ENCODE results near the gene CLIC4. TPM values are rescaled to one million over a fixed set of nuclear protein-coding genes. Genes with fewer than 3 reads are reported as not detected.

CLIC4 gene
- total RNA-seq, 1 experiment from 2014 or later, result 230 TPM

DNA sequence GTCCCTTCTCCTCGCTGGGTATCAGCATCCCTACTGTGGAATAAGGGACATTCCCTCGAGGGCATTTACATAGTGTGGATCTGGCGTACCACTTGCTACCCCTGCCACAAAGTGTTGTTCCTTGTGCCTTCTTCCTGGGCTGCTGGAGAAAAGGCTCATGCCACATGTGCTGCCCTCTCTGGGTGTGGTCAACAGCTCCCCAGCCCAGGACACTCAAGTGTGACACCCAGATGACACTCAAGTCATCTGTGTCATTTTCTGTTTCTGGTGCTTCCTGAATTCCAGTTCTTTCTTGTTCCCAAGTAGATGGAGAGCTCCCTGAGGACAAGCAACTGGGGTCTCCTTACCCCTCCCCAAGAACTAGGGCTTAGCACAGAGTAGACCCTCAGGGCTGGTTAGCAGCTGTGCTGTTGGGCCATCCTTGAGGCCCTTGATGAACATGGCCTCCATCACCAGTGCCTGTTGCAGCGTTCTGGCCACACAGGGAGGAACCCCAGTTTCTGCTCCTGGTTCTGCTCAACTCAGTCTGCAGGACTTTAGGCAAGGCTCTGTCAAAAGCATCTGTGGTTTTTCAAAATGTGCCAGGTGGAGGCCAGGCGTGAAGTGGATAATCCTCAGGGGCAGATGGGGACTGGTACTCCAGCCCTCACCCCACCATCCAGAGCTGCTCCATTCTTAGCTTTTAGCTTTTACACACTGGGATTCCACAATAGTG is 49.0 kb upstream of the CLIC4 start:
- no peak overlapping the region for H3K14ac ChIP-seq (ENCODE audit: insufficient read depth, low read length)
- Mint-ChIP-seq H3K27me3 (ENCODE audit: low read depth) (peaks cover 2% of the 10 kb centered on the region), H3K4me1 (peaks cover 18 to 21% of the 10 kb centered on the region in 2 experiments), H3K27ac (0 out of 7 replicates have a peak overlapping the region, but pooled peaks of 1 of the 3 experiments have one; percentile 25), H3K36me3 (ENCODE audit: insufficient read depth in 1 of 3, low read depth in 3 of 3) (peaks cover 3 to 8% (median 5%) of the 10 kb centered on the region in 3 experiments; a peak in 4 of 7 replicates), H3K4me3 (no peak overlapping the region), H3K9me3 (peaks cover 2 to 6% of the 10 kb centered on the region in 2 experiments; a peak in 4 of 5 replicates)
- no peaks in the 10 kb centered on the region for H3K79me2 ChIP-seq (ENCODE audit: insufficient read depth, low read length)
- H3K4ac ChIP-seq (ENCODE audit: low read depth, low read length), result no peak overlapping the region
- H4K5ac ChIP-seq (ENCODE audit: insufficient read length, low read depth, low read length), result no peak overlapping the region
- H3K4me2 ChIP-seq (ENCODE audit: insufficient read depth, insufficient read length, low read length), result no peak overlapping the region
- TF ChIP-seq, protein P1, sequence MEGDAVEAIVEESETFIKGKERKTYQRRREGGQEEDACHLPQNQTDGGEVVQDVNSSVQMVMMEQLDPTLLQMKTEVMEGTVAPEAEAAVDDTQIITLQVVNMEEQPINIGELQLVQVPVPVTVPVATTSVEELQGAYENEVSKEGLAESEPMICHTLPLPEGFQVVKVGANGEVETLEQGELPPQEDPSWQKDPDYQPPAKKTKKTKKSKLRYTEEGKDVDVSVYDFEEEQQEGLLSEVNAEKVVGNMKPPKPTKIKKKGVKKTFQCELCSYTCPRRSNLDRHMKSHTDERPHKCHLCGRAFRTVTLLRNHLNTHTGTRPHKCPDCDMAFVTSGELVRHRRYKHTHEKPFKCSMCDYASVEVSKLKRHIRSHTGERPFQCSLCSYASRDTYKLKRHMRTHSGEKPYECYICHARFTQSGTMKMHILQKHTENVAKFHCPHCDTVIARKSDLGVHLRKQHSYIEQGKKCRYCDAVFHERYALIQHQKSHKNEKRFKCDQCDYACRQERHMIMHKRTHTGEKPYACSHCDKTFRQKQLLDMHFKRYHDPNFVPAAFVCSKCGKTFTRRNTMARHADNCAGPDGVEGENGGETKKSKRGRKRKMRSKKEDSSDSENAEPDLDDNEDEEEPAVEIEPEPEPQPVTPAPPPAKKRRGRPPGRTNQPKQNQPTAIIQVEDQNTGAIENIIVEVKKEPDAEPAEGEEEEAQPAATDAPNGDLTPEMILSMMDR (conservative IDR thresholded peaks at IDR 0.05), result no peak
- no peak overlapping the region for H4K91ac ChIP-seq (ENCODE audit: insufficient read length, low read depth, low read length)
- no peak overlapping the region for H3K27ac ChIP-seq (ENCODE audit: insufficient read length, low read depth, low read length)
- H4K8ac ChIP-seq (replicated peaks; ENCODE audit: insufficient read length, low read depth, low read length), result no peak overlapping the region
- peaks cover 2% of the 10 kb centered on the region; the same call in 1 of the 2 replicates for H3K4me1 ChIP-seq (ENCODE audit: insufficient read depth, low read length)
- no peak overlapping the region for H2AFZ ChIP-seq (ENCODE audit: low read length)
- no peak overlapping the region for H2BK15ac ChIP-seq (ENCODE audit: low read depth, low read length)
- no peaks in the 10 kb centered on the region for H3K79me1 ChIP-seq (ENCODE audit: insufficient read depth, low read depth, low read length, poor library complexity, severe bottlenecking)
- WGBS (ENCODE audit: extremely low coverage, insufficient read length, low lambda C conversion rate), result no CpG with 5 or more reads among the region's 5 CpGs
- H3K23me2 ChIP-seq (ENCODE audit: insufficient read length, low read depth, low read length, poor library complexity, severe bottlenecking), result no peaks in the 10 kb centered on the region
- no peak overlapping the region for H2BK5ac ChIP-seq (ENCODE audit: insufficient read length, low read length)
- H3K23ac ChIP-seq (ENCODE audit: insufficient read length, low read depth, low read length), result no peak overlapping the region
- no peaks in the 10 kb centered on the region for H4K20me1 ChIP-seq (ENCODE audit: control insufficient read depth, insufficient read depth, insufficient read length)
- H3K56ac ChIP-seq (ENCODE audit: insufficient read length, low read depth, low read length), result no peak overlapping the region
- H2BK20ac ChIP-seq (ENCODE audit: low read depth, low read length, poor library complexity, severe bottlenecking), result no peak overlapping the region
- H3T11ph ChIP-seq (ENCODE audit: low read length), result no peak overlapping the region
- H3K9me3 ChIP-seq (ENCODE audit: control insufficient read depth, low read depth, low read length), result no peaks in the 10 kb centered on the region
- H2BK12ac ChIP-seq (ENCODE audit: insufficient read length, low read depth, low read length), result no peak overlapping the region
- no peak overlapping the region for H2BK120ac ChIP-seq (ENCODE audit: low read depth, low read length, poor library complexity, severe bottlenecking)
- H3K27me3 ChIP-seq (ENCODE audit: insufficient read depth, low read length), result no peaks in the 10 kb centered on the region
- no peak overlapping the region for H3K9ac ChIP-seq (ENCODE audit: extremely low read depth, insufficient read length, low read length)
- no peak overlapping the region for H2AK5ac ChIP-seq (ENCODE audit: insufficient read length, low read length)
- DNase-seq, result no peak
- H3K18ac ChIP-seq (ENCODE audit: insufficient read length, low read depth, low read length), result no peak overlapping the region

All from H9 (cell line).